HG03521 (cell line): ENCODE data around the gene TAS2R16.

ENCODE experiments used
- ATAC-seq: cut with Tn5 transposase; IDR thresholded peaks from one replicate; pipeline ENCODE4 v1.9.1; 2021; ENCODE audit warnings: mild to moderate bottlenecking, moderate library complexity; ENCODE audit not compliant: unreplicated experiment

Gene TAS2R16

GRCh38 chr7:122995600-122995999 is at the start of gene TAS2R16:
Gene TAS2R16 (minus strand): TSS chr7:122995700. CDS start chr7:122995634, 66 bp downstream.
- ATAC-seq: no peak

- no peak for ATAC-seq
These were observed 48.1 kb upstream of the TAS2R16 start for GRCh38 chr7:123043642-123044041.

GRCh38 chr7:123041101-123041500 is 45.6 kb upstream of the TAS2R16 start:
- no peak for ATAC-seq

GRCh38 chr7:123039269-123039668 is 43.8 kb upstream of the TAS2R16 start:
- no peak for ATAC-seq

GRCh38 chr7:123034106-123034505 is 38.6 kb upstream of the TAS2R16 start:
- no peak for ATAC-seq

GRCh38 chr7:123030631-123031030 is 35.1 kb upstream of the TAS2R16 start:
- ATAC-seq: no peak

GRCh38 chr7:123028339-123028738 is 32.8 kb upstream of the TAS2R16 start:
- no peak for ATAC-seq

GRCh38 chr7:123026251-123026650 is 30.8 kb upstream of the TAS2R16 start:
- ATAC-seq: no peak

- ATAC-seq: no peak
These were observed 29.7 kb upstream of the TAS2R16 start for GRCh38 chr7:123024989-123025758.

GRCh38 chr7:123023126-123023525 is 27.6 kb upstream of the TAS2R16 start:
- no peak for ATAC-seq

- ATAC-seq: no peak
These were observed 27.1 kb upstream of the TAS2R16 start for GRCh38 chr7:123022576-123022975.

GRCh38 chr7:123012435-123012834 is 16.9 kb upstream of the TAS2R16 start:
- ATAC-seq: no peak

- no peak for ATAC-seq
These were observed 16.4 kb upstream of the TAS2R16 start for GRCh38 chr7:123011766-123012369.

- ATAC-seq: no peak
These were observed 9.4 kb upstream of the TAS2R16 start for GRCh38 chr7:123004931-123005330.

- no peak for ATAC-seq
These were observed 8.1 kb upstream of the TAS2R16 start for GRCh38 chr7:123003539-123004126.

- no peak for ATAC-seq
These were observed 5.9 kb downstream of the TAS2R16 start for GRCh38 chr7:122989577-122989976.

GRCh38 chr7:122989041-122989440 is 6.5 kb downstream of the TAS2R16 start:
- ATAC-seq: no peak

GRCh38 chr7:122988333-122988732 is 7.2 kb downstream of the TAS2R16 start:
- ATAC-seq: no peak

- no peak for ATAC-seq
These were observed 8.0 kb downstream of the TAS2R16 start for GRCh38 chr7:122987463-122987862.

- ATAC-seq: no peak
These were observed 11.5 kb downstream of the TAS2R16 start for GRCh38 chr7:122984021-122984420.

GRCh38 chr7:122983261-122983660 is 12.2 kb downstream of the TAS2R16 start:
- no peak for ATAC-seq

GRCh38 chr7:122975341-122975740 is 20.2 kb downstream of the TAS2R16 start:
- no peak for ATAC-seq
